HG03108 (cell line): Measurements from ENCODE around the gene FARP2.

Experiments
- ATAC-seq: cut with Tn5 transposase; IDR thresholded peaks from one replicate; pipeline ENCODE4 v1.9.1; 2021; ENCODE audit warnings: moderate library complexity; ENCODE audit not compliant: unreplicated experiment

The FARP2 gene

DNA sequence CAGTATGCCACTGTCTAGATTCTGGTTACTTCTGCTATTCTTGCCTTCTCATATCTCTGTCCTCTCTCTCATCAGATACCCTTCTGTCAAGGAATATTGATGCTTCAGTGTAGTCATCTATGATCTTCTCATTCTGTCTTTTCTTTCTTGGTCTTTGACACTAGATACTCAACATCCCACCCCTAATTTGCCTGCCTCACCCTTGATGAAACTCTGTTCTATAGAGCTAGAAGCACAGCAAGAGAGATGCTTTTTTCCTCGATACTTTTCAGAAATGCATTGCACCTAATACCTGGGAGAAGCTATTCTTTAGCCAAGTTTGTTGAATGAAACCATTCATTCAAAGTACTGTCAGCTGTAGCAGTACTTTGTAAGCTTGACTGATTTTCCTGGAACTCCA is 30.8 kb upstream of the FARP2 start:
- no peak for ATAC-seq

DNA sequence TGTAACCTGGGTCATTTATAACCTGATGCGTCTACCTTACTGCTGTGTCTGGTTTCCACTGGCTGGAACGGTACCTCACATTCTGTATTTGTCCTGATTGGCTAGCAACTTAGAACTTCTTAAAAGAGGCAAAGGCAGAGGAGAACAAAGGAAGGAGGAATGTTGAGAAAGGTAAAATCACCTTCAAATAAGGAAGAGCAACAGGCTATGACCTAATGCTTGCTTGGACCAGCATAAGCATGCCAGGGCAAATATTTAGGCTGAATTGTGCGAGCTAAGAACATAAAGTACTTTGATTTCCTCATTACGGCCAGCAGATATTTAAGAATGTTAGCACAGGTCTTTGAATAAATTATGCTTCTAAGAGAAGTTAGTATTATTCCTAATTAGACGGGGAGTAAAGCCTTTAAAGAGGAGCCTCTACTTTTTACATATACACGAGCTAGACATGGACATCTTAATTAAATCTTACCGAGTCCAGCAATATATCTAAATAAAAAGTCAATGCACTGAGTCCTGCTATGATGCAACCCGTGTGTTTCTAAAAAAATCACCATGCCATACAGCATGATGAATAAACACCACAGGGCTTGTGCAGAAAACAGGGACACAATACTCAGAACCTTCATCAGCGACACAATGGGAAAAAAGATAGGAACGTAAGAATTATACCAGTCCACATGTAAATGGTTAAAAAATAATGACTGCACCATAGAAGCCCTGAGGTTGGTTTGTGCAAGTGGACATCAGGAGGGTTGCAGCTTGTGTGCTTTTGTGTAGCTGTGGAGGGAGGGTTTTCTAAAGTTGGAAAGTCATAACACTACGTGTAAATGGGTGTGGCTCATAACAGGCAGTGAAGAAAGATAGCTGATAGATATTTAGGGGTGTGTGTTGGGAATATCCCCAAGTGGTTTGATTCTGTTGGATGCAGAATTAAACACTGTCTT is 26.1 kb upstream of the FARP2 start:
- ATAC-seq = no peak

DNA sequence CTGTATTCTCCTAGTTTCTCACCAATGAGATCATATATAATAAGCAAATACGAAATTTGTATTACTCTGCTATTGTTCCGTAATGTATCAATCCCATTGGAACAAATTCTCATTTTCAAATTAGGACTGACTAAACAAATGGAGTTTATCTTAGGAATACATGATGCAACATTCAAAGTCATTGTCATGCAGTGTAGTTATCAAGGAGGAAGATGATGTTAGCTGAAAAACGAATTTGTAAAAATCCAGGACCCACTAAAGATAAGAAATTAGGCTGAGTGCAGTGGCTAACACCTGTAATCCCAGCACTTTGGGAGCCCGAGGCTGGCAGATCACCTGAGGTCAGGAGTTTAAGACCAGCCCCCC is 25.5 kb upstream of the FARP2 start:
- no peak for ATAC-seq

DNA sequence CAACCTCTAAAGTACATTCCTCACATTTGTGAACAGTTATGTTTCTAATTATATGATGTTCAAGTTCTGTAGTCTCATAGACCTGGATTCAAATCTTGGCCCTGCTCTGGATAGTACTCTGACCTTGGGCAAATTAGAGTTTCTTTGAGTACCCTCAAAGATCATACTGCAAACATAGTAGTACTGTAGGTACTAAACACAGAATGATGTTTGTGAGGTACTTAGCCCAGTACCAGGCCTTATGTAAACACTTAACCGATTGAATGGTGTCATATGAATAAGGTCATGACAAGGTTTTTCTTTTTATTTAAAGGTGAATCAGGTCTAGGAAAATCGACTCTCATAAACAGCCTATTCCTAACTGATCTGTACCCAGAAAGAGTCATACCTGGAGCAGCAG is 21.3 kb upstream of the FARP2 start:
- no peak for ATAC-seq

DNA sequence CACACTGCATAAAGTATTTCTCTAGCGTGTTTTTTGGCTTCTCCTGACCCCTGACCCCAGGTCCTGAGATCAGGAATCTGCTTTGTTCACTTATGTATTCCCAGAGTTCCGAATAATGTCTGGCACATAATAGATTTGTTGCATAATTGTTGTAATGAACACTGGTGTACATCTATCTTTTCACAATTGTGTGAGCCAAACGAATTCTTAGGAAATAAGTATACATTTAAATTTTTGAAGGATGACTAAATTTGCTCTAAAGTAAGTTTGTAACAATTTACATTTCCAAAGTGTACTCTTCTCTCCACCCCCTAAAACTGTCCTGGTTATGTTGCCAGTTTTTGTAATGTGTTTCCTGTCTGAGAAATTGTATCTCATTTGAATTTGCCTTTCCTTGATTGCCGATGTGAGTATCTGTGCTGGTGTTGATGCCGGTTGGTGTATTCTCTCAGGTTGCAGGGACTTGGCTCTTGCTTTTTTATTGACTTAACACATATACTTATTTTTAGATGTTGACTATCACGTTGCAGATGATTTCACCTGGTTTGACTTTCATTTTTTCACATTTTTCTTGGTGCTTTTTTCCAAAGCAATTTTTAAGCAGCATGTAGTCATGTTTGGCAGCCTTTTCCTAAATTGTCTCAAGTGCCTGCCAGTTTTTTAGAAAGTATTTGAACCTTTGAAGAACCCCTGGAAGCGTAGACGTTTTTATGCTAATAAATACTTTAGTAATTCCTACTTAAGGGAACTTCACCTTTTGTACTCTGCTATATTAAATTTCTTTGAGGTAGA is 16.1 kb upstream of the FARP2 start:
- ATAC-seq = no peak

DNA sequence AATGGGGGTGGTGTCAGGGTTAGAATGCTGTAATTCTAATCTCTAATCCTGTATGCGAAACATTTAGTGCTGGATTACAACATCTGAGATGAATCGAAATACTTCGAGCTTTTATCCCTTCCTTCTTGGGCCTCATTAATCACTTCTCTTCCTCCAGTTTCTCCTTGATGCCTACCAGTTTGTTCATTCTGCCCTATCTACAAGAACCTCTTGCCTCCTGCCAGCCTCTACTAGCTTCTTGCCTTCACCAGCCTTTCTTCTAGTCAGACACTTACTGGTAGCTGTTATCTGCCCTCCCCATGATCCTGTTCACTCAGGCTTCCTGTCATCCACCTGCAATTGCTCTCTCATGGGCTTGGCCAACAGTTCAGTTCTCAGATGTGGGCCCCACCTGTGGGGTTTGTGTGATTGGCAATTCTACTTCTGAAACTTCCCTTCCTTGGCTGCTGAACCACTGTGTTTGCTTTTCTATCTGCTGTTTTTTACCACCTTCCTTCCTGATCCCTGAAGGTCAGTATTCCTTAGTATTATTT is 15.4 kb upstream of the FARP2 start:
- ATAC-seq = no peak

DNA sequence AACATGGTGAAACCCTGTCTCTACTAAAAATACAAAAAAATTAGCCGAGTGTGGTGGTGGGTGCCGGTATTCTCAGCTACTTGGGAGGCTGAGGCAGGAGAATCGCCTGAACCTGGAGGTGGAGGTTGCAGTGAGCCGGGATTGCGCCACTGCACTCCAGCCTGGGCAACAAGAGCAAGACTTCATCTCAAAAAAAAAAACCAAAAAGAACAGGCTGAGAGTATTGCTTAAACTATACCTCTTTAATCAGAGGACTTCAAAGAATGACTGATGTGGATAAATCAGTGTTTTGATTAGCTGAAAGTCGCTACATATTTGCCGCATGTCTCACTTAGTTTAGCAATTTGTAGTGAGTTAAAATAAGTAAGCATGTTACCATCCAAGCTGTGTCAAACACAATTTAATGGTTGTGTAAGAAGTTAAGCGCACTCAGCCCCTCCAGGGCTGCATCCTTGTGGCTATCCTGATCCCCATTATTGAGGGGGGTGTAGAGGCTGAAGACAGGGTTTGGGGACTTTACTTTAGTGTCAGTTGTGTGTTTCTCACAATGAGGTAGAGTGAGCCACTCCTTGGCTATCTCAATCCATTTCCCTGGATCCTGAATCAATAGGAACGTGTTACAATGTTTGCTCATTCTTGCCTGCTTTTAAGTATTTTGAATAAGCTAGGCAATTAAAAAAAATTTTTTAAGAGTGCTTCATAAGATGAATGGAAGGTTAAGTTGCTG is 11.0 kb upstream of the FARP2 start:
- ATAC-seq = no peak

DNA sequence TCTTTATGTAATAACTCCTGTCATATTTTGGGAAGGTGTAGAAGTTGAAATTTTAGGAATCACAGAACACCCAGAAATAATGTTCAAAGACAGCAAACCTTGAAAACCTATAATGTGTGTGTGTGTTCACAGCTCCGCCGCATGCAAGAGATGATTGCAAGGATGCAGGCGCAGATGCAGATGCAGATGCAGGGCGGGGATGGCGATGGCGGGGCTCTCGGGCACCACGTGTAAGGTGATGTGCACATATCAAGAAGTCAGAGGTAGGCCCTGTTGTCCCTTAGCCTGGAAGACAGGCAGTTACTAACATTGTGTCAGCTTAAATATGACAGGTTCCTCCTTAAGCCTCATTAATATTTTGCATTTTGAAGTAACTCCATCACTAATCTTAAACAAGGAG is 6.1 kb upstream of the FARP2 start:
- ATAC-seq = no peak

DNA sequence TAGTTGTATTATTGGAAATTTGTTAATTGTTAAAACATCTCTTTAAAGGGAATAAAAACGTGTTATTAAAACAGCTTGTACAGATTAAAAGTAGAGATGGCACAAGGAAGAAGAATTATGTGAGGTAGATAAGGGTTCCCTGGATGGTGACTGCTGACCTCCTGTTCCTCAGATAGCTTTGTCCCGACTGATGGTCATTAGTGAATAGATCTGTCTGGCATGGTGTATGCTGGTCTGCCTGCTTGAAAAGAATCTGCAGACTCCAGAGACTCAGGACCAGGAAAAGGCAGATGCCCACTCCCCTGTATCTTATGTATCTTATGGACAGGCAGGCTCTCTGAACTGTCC is 5.6 kb upstream of the FARP2 start:
- no peak for ATAC-seq

DNA sequence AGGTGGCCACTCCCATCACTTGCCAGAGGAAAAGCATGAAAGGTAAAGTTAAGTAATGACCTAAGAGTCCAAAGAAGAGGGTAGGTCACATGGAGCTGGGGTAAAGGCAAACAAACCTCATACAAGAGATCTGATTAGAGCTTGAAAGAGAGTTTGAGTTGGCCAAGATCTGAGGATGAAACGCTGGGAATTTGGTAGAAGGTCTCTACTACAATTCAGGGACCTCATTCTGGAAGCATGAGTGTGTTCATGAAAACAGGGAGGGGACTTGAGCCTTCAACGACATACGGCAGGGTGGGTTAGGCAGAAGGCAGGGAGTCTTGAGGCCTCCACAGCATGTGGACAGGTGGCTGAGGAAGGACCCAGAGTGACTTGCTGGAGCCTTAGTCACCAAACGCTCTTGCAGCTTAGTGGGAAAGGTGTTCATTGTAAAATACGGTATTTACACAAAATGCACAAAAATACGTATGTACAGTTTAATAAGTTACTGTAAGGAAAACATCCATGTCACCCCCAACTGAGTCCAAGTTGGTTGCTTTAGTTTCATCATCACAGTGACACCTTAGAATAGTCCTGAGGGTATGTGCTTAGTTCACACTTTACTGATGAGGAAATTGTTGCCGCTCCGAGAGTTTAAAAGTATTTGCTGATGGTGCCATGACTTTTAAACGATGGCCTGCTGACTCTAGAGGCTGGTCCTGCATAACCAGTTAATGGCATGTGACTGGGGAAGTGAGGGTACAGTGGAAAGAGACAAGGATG is 5.0 kb upstream of the FARP2 start:
- no peak for ATAC-seq

DNA sequence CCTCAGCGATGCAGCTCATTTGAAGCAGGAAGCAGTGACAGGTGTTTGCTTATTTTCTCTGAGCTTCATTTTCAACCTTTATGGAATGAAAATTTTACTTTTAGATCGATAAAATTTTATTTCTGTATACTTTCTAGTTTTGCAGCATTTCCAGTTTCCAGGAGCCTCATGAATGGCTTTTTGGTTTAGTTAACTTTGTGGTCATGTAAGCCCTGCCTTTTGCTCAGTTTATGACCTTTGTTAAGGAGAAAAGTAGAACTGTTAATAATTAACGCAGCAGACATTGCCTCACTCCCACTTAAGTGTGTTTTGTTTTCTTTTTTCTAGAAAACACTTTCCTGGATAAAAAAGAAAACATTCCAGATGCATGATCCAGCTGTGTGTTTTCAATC is 4.4 kb upstream of the FARP2 start:
- ATAC-seq = no peak

DNA sequence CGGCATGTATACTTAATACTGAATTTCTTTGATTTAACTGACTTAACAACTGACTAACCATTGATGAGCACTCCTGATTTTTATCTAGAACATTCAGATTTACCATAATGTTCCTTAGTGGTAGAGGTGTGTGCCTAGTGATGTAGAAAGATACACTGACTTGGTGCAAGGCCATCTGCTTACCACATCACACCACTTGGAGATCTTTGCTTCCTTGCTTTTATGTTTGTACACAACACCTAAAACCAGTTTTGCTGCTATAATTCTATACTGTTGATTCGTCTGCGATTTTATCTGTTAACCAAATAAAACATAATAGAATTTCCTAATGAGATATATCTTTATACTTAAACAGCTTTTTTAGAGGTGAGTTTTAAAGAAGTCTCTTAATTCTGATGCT is 3.9 kb upstream of the FARP2 start:
- no peak for ATAC-seq

DNA sequence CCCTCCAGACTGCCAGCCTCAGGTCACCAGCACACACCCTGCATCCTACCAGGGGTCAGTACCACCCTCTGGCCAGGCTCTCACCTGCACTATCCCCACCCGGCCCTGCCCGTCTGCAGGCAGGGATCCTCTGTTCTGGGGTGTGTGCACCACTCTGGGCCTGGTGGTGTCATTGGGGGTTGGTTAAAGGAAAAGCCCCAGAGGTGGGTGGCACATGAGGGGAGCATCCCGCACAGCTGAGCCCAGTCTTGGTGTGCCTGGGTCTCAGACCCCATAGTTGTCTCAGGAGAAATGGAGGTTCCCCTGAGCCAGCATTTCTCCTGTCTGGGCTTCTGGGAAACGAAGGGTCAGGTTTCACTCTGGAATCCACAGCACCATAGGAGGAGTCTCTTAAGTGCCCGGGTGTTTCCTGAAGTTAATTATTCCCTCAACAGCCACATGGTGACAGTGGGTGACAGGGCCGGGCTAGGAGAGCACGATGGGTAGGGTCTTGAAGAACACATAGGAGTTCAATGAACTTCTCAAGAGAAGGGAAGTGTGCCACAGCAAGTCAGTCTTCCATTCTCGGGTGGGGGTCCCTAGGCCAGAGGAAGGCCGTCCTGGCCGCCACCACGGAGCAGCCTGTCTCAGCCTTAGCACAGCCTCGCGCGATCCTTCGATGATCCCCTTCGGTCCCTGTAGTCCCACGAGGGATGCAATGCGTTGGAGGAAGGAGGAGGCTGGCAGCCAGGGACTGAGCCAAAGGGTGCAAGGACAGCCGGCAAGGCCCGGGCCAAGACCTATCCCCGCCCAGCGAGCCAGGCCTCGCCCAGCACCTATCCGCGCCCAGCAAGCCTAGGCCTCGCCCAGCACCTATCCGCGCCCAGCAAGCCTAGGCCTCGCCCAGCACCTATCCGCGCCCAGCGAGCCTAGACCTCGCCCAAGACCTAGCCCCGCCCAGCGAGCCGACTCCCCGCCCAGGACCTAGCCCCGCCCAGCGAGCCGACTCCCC is 1.1 kb upstream of the FARP2 start:
- ATAC-seq = no peak

DNA sequence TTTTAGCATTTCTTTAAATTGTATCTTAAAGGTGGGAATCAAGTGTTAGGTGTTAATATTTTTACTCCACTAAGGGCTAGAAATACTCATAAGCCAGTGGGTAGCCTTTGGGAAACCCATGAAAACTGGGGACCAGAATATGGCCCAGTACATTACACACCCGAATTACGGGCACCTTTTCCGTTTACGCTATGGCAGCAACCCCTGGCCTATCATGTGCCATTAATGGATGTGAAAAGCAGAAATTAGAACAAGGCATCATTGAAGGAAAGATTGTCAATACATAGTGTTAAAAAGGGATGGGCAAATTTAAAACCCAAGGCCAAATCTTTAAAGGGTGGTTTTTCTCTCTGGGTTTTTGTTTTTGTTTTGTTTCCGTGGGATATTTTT is 781 bp downstream of the FARP2 start:
- no peak for ATAC-seq

DNA sequence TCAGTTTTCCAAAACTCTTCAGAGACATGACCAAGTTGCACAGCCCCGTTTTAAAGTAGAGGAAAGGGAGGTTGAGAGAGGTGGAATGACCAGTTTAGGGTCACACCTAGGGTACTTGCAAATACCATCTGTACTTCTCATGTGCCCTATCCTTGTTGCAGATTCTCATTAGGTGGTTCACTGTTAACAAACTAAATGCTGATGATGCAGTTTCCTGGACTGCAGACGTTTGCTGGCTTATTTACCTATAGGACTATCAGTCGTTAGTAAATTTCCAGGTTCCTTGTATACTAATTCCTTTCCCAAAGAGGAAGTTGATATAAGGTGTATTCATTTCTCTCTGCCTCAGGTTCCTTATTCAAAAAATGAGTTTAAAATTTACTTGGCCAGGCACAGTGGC is 1.4 kb downstream of the FARP2 start:
- no peak for ATAC-seq

DNA sequence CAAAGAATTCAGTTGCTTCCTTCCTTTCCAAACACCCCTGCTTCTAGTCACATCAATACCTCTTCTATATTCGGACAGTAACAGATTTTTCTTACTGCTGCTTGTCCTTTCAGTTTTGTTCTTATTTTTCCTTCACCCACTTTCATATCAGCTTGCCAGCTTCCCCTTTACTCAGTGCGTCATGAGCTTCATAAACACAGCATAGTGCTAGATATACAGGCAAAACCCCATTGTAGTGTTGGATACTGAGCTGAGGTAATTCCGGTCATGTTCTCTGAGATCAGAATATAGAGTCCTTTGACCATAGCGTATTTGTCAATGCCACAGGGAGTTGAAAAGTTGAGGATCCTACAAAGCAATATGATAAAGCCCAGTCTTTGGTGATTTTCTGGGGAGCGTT is 2.4 kb downstream of the FARP2 start:
- peak; percentile 32 for ATAC-seq

DNA sequence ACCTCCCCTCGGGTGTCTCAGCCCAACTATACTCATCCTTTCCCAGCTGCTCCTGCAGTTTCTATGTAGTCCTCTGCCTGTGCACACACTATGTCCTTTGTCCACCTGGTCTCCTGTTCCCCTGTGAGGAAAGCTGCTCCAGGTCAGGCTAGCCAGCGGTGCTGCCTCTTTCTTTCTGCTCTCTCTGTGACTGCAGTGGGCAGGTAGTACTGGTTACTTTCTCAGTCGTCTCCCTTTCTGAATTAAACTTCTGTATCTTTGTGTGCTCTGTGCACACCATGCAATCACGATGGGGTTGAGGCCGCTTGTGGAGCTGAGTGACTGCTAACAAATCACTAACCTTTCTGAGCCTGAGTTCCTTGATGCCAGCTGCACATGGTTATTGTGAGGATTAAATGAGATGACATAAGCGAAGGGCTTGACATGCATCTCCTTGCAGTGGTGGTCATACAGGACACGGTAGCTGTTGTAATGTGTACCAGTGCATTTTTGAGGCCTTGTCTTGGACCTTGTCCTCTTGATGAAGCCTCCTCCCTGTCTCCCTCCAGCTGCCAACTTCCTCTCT is 3.5 kb downstream of the FARP2 start:
- ATAC-seq = no peak

DNA sequence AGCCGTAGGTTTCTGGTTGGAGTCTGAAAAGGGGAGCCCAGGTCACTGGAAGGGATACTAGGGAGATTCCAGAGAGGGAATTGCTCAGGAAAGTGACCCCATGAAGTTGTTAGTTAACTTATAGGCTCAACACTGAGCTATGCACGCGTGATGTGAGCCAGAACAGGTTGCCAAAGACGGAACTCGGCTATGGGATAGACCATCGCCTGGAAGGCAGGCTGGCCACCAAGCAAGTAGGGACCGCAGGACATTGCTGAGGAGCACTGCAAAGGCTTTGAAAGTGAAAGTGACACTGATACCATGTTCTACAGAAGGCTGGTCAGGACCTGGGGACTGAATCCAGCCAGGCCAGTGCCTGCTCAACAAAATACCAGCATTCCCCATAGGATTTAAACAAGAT is 7.3 kb downstream of the FARP2 start:
- ATAC-seq = no peak

DNA sequence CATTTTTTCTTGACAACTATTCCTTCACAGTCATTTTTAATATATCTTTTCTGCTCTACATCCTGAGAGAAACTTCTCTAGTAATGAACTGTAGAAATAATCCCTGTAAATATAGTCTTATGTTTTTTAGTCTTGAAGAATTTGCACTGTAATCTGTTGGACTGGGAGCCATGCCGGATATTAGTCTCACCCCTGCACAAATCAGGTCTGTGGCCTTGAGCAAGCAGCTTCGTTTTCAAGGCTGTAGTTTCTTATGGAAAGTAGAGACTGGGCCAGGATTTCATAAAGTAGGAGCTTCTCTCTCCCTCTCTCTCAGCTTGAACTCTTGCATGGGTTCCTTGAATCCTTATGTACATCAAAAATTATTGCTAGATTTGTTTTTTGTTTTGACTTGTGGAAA is 8.7 kb downstream of the FARP2 start:
- no peak for ATAC-seq
